NCI-H2171 treated with DMSO at 0.1 percent for 48 hours (cell line): ENCODE data around the gene MTSS2.
"Not testable (repeated sequence)": the region's sequence is repeated elsewhere in the genome, so short reads cannot be mapped to it uniquely, and the experiment has no call there.

Experiments
- DNase-seq: peaks from one replicate; lab custom pipeline; 2025; lab: John Stamatoyannopoulos, UW

Gene MTSS2

DNA sequence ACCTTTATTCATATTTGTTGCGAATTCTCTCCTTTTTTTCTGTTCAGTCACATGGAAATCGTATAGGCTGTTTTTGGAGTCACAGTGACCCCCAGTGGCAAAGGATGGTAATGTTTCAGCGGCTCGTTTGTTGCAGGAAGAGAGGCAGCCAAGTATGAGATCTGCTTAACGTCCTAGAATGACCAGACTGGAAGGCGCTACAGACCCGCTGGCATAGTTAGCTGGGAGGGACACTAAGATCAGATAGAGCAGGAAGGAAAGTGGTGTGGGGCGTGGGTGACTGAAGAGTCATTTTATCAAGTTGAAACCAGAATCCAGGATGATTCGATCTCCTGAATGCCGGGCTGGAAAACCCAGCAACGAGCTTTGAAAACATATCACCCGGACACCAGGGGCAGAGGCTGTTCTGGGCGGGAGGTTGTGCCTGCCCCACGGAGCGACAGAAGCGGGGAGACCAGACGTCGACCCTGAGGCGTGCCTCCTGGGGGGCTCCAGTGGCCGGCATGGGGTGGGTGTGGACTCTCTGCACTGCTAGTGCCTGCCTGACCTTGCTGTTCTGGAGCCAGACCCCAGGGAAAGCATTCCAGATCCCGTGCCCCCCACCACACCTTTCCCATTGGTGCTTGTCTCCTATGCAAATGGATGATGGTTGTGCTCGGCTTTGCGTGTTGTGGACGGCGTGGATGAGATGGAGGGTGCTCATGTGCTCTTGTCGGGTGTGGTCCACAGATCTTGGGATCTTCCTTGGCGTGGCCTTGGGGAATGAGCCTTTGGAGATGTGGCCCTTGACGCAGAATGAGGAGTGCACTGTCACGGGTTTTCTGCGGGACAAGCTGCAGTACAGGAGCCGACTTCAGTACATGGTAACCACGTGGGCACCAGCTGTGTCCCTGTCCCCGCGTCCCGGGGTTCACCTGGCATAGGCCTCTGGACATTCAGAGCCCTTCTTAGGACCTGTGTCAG lies 31.8 kb downstream of the MTSS2 start:
- peak; percentile 82 for DNase-seq

DNA sequence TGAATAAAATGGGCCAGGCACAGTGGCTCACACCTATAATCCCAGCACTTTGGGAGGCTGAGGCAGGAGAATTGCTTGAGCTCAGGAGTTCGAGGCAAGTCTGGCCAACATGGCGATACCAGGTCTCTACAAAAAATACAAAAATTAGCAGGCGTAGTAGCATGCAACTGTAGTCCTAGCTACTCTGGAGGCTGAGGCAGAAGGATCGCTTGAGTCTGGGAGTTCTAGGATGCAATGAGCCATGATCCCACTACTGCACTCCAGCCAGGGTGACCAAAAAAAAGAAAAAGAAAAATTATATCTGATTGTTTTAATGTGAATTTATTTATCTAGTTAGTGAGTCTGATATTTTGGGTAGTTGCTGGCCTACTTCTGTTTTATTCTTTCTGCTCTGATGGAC lies 32.4 kb downstream of the MTSS2 start:
- DNase-seq, result no peak

DNA sequence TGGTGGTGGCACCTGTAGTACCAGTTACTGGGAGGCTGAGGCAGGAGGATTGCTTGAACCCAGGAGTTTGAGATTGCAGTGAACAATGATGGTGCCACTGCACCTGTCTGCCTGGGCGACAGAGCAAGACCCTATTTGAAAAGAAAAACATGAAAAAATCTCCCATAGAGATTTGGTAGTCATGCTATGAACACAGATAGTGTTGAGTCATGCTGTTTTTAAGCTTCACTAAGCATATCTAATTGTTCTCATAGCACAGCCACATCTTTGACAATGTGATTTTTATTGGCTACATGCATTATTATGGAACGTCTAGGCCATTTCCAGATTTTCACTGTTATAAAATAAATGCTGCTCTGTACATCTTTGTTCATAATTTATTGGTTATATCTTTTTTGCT lies 33.5 kb downstream of the MTSS2 start:
- DNase-seq, result no peak

DNA sequence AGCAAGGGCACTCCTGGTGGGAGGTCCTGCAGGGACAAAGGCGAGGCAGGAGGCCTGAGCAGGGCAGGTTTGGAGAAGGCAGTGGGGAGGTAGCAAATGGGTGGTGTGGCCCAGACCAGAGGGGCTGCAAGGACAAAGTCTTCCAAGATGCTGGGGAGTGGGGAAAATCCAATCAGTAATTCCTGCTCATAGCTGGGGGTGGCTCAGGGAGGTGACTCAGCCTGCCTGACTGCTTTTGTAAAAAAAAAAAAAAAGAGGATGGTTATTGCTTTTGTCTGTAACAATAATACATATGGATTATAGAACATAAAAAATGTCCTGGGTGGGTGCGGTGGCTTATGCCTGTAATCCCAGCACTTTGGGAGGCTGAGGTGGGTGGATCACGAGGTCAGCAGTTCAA lies 34.3 kb downstream of the MTSS2 start:
- DNase-seq, result no peak

DNA sequence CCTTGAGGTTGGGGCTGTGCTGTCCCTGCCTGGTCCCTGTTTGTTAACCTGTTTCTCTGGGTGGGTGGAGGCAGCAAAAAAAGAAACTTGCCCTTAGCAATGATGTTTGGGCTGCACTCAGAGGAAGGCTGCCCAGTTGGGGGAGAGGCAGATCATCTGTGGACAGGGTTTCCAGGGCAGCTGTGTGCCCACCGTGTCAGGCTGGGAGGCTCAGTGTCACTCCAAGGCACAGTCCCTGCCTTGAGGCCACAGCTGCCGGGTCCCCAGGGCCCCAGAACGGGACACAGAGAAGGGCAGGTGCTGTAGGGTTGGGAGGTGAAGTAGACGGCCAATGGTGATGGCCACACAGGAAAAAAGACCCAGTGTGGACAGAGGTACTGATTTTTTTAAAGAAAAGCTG lies 35.6 kb downstream of the MTSS2 start:
- DNase-seq, result no peak

DNA sequence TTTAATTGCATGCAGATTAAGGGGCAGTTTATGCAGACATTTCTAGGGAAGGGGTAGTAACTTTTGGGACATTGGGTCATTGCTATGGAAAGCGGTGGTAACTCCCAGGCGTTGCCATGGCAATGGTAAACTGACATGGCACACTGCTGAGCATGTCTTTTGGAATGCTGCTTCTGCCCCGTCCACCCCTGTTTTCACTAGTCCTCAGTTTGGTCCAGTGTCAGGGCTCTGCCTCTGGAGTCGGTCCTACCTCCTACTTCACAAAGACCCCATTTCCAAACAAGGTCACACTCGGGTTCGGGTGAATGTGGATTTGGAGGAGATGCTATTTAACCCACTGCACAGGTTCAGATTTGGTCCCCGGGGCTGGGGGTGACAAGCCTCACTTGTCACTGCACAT lies 36.6 kb downstream of the MTSS2 start:
- DNase-seq, result no peak

DNA sequence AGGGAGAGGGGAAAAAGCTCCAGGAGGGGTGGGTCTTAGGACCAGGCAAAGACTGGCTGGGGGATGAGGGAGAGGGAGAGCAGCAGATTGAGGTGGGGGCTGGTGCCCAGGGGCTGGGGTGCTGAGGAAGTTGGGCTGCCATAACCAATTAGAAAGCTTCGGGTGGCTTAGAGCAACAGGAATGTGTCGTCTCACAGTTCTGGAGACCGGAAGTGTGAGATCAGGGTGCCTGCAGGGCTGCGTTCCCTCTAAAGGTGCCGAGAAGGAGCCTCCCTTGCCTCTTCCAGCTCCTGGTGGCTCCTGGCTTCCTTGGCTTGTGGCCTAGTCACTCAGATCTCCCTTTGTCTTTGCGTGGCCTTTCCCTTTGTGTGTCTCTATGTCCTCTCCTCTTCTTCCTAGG lies 37.2 kb downstream of the MTSS2 start:
- no peak for DNase-seq

DNA sequence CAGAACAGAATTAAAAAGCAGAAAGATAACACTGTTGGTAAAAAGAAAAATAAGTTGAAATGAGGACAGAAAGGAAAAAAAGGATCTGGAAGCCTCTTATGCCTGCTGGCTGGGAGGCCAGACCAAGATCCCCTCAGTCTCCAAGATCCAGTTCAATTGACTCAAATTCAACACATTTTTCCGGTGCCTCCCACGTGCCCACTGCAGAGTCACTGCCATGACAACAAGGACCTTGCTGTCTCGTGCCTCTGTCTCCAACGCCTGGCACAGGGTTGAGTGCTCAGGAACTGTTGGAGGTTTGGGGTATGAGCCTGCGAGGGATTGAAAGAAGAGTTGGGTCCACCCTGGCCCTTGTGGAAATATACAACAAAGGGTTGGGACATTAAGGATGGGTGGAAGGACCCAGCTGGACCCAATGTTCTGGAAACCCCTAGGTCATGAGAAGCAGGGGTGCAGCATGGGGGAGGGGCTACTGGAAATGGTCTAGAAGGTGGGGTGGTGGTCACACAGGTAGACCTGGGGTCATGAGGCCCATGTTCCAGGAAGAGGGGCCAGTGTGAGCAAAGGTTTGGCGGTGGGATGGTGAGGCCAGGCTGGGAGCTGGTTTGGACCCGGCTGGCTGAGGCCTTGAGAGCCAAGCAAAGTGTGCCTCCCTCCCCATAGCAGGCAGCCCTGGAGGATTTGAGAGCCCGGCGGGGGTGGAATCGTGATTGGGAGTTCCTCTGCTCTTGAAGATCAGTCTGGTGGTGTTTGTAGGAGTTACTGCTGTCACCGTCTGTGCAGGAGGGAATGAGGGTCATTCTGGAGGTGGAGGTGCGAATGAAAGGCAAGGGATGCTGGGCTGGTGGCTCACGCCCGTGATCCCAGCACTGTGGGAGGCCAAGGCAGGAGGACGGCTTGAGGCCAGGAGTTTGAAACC lies 38.2 kb downstream of the MTSS2 start:
- DNase-seq, result no peak

DNA sequence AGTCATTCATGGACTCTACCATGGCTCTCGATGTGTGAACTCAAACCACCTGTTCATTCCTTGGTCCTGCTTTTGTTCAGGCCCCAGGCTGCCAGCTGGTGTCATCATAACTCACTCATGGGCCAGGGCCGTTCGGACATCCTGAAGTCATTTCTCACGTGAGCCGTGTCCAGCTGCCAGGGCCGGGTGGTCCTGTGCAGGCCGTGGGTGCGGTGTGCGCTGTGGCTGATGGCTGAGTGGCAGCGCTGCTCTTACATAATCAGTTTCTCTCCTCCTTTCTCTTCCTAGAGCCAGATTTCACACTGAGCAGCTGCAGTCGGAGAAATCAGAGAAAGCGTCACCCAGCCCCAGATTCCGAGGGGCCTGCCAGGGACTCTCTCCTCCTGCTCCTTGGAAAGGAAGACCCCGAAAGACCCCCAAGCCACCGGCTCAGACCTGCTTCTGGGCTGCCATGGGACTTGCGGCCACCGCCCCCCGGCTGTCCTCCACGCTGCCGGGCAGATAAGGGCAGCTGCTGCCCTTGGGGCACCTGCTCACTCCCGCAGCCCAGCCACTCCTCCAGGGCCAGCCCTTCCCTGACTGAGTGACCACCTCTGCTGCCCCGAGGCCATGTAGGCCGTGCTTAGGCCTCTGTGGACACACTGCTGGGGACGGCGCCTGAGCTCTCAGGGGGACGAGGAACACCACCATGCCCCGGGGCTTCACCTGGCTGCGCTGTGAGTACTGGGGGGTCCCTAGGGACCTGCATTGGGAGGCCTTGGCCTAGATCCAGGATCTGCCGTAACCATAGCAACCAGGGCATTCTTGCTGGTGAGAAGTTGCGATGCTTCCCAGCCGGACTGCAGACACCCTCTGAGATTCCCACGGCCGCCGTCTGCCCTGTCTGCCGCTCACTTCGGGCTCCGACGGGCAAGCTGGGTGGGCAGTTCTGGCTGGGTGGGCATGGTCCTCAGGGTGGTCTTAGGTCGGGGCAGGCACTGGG lies 39.3 kb downstream of the MTSS2 start, which contains the start of gene IL34:
IL34 (plus strand) TSS at position 300 of the 982 bp plus-strand sequence; CDS start at position 689, 389 bp downstream.
- DNase-seq, result peak; percentile 34

DNA sequence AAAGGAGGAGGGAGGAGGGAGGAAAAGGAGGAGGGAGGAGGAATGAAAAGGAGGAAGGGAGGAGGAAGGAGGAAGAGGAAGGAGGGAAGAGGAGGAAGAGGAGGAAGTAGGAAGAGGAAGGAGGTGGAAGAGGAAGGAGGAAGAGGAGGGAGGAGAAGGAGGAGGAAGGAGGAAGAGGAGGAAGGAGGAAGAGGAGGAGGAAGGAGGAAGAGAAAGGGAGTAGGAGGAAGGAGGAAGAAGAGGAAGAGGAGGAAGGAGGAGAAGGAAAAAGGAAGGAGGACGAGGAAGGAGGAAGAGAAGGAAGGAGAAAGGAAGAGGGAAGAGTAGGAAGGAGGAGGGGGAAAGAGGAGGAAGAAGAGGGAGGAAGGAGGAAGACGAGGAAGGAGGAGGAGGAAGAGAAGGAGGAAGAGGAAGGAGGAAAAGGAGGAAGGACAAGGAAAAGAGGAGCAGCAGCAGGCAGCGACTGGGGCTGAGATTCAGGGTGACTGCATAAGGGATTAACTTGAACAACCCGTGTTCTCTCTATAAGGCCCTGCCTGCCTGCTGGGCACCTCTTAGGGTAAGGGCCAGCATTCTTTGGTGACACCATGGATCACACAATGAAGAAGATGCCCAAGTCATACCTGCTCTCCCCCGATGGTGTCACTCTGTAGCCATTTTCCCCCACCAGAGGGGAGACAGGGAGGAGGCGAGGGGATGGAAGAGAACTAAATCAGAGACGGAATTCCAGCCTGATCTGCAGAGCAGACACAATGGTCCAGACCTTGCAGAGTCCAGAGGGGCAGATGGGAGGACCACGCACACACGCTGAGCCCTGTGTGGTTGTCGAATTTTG lies 40.9 kb downstream of the MTSS2 start:
- peak; percentile 32 for DNase-seq

DNA sequence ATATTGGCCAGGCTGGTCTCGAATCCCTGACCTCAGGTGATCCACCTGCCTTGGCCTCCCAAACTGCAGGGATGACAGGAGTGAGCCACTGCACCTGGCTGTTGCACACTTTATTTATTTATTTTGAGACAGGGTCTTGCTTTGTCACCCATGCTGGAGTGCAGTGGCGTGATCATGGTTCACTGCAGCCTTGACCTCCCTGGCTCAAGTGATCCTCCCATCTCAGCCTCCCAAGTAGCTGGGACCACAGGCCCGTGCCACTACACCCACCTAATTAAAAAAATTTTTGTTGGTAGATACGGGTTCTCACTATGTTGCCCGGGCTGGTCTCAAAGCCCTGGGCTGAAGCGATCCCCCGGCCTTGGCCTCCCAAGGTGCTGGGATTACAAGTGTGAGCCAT lies 42.6 kb downstream of the MTSS2 start:
- not testable (repeated sequence) for DNase-seq

DNA sequence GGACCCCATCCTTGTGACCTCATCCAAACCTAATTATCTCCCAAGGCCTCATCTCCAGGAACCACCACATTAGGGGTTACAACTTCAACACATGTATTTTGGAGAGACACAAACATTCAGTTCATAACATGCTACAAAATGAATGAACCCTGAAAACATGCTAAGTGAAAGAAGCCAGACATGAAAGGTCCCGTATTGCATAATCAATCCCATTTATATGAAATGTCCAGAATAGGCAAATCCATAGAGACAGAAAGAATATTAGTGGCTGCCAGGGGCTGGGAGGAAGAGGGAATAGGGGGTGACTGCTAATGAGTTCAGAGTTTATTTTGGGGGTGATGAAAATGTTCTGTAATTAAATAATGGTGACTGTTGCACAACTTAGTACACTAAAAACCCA lies 43.2 kb downstream of the MTSS2 start:
- DNase-seq, result no peak

DNA sequence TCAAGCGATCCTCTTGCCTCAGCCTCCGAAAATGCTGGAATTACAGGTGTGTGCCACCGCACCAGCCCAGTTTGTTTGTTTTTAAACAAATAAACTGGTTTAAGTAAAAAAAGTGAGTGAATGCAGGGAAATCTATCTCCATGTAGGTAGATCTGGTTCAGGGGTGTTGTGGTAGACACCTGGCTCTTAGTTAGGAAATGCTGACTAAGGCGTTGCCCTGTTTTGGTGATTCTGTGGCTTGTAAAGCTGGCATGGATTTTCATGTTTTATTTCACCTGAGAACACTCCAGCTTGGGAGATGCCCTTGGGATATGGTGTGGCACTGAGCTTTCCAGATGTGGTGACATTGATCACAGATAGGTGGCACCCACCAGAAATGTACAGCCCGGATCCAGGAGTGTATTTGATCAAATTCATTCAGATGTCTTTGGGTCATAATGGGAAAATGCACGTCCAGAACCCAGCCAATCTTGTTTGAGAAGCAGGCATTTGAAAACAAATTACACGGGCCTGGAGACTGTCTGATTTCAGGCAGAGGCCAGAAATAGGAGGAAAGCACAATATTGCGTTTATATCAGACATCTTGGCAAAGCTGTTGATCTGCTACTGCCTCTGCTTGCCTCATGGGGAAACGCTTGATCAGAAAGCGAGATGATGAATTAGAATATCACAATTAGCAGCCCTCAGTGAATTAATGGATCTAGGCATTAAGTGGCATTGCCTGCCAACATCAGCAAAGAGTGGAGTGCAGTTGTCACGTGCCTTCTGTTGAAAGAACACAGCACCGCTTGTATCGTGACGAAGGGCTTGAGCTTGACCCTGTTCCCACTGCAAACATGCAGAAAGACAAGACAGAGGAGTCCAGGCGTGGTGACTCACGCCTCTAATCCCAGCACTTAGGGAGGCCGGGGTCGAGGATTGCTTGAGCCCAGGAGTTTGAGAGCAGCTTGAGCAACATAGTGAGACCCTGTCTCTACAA lies 46.8 kb downstream of the MTSS2 start:
- no peak for DNase-seq
